OCI-LY7 (cell line): ENCODE measurements around the gene DUSP16.

Experiments
- EZH2phosphoT487 ChIP-seq: fragments of 200-600 bp; sonication (generic); IDR thresholded peaks from 2 replicates; pipeline ENCODE4 v1.6.1; 2018; ENCODE audit warnings: low read depth, borderline replicate concordance, mild to moderate bottlenecking, mixed run types, antibody characterized with exemption, low read length, moderate library complexity, mixed read lengths
- TF ChIP-seq, protein P1 (sequence below): fragments of 200-600 bp; sonication (generic); conservative IDR thresholded peaks from 2 replicates; pipeline ENCODE4 v1.5.1; 2014; ENCODE audit warnings: mild to moderate bottlenecking, antibody characterized with exemption, low read length, moderate library complexity, mixed read lengths

DNA sequence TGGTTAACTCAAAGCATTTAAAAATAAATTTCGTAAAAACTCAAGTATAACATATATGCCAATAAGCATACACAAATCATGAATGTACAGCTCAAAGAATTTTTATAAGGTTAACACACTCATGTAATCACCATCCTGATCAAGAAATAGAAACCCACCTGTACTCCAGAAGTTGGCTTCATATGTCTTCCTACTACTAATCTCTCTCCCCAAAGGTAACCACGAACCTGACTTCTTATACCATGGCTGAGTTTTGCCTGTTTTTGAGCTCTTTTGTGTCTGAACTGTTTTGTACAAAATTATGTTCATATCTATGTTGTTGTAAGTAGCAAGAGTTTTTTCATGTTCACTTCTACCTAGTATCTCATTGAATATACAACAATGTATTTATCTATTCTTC is 18.7 kb downstream of the DUSP16 start:
- TF ChIP-seq, protein P1, sequence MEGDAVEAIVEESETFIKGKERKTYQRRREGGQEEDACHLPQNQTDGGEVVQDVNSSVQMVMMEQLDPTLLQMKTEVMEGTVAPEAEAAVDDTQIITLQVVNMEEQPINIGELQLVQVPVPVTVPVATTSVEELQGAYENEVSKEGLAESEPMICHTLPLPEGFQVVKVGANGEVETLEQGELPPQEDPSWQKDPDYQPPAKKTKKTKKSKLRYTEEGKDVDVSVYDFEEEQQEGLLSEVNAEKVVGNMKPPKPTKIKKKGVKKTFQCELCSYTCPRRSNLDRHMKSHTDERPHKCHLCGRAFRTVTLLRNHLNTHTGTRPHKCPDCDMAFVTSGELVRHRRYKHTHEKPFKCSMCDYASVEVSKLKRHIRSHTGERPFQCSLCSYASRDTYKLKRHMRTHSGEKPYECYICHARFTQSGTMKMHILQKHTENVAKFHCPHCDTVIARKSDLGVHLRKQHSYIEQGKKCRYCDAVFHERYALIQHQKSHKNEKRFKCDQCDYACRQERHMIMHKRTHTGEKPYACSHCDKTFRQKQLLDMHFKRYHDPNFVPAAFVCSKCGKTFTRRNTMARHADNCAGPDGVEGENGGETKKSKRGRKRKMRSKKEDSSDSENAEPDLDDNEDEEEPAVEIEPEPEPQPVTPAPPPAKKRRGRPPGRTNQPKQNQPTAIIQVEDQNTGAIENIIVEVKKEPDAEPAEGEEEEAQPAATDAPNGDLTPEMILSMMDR = no peak
- TF ChIP-seq EZH2phosphoT487 = no peak
